GM21529 (cell line): ENCODE results near the gene GLP2R.

Experiments
- ATAC-seq: cut with Tn5 transposase; IDR thresholded peaks from one replicate; pipeline ENCODE4 v1.9.1; 2021; ENCODE audit not compliant: unreplicated experiment

GLP2R gene

GRCh38 chr17:9811537-9811936, 14.2 kb upstream of the GLP2R start:
- ATAC-seq, result no peak

GRCh38 chr17:9813166-9813565, 12.6 kb upstream of the GLP2R start:
- ATAC-seq, result no peak

GRCh38 chr17:9814337-9814945, 11.3 kb upstream of the GLP2R start:
- no peak for ATAC-seq

DNA sequence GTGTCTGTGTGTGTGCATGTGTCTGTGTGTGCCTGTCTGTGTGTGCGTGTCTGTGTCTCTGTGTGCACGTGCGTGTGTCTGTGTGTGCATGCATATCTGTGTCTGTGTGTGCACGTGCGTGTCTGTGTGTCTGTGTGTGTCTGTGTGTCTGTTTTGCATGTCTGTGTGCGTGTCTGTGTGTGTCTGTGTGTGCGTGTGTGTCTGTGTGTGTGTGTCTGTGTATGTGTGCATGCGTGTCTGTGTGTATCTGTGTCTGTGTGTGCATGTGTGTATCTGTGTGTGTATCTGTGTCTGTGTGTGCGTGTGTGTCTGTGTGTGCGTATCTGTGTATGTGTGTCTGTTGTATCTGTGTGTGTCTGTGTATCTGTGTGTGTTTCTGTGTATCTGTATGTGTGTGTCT, 9.3 kb upstream of the GLP2R start:
- no peak for ATAC-seq

GRCh38 chr17:9817086-9817485, 8.6 kb upstream of the GLP2R start:
- no peak for ATAC-seq

GRCh38 chr17:9818760-9819159, 7.0 kb upstream of the GLP2R start:
- ATAC-seq, result no peak

DNA sequence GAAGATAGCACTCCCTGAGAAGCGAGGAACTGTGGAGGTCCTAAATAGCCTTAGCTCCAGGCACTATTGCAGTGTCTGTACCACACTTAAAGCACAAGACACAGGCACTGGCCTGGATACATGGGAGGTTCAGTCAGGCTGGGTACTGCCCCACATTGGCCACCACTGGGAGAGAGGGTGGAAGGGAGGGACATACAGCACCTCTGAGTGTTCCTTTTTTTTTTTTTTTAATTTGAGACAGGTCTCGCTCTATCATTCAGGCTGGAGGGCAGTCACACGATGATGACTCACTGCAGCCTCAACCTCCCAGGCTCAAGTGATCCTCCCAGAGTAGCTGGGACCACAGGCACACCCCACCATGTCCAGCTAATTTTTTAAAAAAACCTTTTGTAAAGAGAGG, 5.3 kb upstream of the GLP2R start:
- no peak for ATAC-seq

DNA sequence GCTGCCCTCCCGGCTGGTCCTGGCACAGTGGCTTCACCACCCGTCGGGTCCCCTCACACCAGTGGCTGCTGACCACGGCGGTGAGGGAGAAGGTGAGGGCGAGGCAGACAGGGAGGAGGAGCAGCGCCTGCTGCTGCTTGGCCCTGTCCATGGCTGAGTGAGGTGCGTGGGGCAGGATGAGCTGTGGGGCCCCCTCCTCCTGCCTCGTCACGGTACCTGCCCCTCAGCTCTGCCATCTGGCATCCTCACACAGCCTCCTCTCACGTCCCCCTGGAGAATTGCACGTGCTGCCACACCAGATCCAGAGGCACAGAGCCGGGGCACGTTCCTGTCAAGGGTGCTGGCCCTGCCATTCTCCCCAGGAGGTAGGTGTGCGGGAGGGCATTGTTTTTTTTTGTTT, 3.8 kb upstream of the GLP2R start, which contains the start of gene GSG1L2:
Gene GSG1L2, minus strand, starts transcription at position 159 of the 400 bp plus-strand sequence. Its CDS starts 8 bp downstream, at position 151.
- ATAC-seq, result no peak

- ATAC-seq, result no peak
These were observed 1.6 kb upstream of the GLP2R start for GRCh38 chr17:9824094-9824493.

- no peak for ATAC-seq
These were observed 856 bp upstream of the GLP2R start for GRCh38 chr17:9824797-9825338.

- no peak for ATAC-seq
These were observed 2.9 kb downstream of the GLP2R start for GRCh38 chr17:9828296-9829295.

GRCh38 chr17:9829343-9829742, 3.6 kb downstream of the GLP2R start:
- no peak for ATAC-seq

GRCh38 chr17:9830711-9831110, 5.0 kb downstream of the GLP2R start:
- no peak for ATAC-seq

DNA sequence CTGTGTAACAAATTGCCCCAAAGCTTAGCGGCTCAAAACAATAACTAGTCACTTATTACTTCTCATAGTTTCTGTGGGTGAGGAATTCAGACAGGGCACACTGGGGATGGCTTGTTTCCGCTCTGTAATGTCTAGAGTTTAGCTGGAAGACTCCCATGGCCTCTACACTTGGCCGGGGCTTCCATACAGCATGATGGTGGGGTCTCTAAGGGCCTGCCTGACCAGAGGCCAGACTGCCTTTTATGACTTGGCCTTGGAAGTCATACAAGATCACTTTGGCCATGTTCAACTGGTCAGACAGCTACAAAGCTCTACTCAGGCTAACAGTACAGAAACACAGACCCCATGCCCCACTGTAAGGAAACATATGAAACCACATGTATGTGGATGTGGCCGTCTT, 8.2 kb downstream of the GLP2R start:
- no peak for ATAC-seq

GRCh38 chr17:9837551-9838471, 12.1 kb downstream of the GLP2R start:
- ATAC-seq, result no peak

DNA sequence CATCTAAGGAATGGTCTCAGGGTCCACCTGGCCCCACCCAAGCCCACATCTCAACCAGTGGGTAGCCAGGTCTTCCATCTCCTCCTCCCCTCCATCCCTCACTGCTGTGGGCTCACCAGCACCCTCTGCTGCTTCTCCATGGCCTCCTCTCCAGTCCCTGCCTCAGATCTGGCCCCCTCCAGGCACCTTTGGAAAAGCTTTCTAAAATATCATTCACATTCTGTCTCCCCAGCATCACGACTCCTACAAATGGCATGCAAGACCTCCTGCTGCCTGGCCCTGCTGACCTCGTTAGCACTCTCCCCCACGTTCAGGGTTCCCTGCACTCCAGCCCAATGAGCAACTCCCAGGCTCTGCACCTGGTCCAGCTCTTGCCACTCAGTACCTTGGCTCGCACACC, 13.7 kb downstream of the GLP2R start:
- ATAC-seq, result no peak

DNA sequence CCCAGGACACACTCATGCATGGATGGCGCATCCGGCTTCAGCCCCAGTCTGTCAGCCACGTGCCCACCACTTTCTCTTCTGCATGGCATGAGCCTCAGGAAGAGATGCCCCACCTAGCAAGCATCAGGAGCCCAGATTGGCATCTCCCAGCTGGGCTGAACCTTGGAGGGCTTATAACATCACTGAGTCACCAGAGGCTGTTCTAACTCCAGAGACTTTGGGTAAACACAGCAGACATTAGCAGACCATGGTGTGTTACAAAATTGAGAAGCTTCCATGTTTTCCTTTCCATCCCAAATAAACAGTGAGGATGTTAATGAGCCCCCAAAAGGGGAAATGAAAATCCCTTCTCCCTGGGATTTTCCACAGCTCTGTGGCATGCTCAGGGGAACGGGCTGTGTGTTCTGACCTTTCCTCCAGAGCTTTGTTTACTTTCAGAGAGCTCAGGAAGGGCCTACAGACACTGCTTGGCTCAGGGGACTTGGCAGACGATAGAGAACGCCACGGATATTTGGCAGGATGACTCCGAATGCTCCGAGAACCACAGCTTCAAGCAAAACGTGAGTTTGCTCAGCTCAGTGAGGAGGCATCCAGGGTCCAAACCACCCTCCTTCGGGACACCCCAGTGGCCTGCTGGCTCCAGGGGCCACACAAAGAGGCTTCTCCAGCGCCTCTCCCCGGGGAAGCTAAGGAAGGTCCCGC, 16.5 kb downstream of the GLP2R start:
- ATAC-seq, result no peak

DNA sequence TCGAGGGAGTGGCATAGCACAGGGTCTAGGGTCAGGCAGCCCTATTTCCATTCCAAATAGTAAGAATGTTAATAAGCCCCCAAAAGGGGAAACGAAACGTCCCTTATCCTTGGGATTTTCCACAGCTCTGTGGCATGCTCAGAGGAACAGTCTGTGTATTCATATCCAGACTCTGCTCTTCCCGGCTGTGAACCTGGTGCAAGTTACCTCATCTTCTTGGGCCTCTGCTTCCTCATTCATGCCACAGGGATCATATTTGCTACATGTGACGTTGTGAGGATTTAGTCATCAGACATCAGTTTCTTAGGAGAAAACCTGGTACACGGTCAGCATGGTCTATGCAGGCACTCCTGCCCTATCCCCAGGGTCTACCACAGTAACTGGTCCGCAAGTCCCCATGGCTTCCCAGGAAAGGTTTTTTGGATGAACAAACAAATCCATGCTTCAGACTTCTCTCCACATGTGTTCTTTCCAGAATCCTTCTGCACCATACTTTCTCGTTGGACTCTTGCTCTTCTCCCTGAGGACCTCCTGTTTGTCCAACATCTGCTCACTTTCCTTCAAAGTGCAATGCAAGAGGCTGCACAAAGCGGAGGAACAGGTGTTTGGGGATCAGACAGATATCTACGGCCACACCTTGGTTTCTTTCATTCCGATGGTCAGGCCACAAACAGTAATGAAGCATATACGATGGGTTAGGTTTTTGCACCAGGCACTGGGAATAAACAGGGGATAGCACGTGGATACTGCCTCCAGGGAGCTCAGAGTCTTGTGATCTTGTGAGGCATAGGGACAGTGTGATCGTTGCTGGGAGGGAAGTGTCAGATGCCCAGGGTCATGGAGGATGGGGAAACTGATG, 17.7 kb downstream of the GLP2R start:
- no peak for ATAC-seq

DNA sequence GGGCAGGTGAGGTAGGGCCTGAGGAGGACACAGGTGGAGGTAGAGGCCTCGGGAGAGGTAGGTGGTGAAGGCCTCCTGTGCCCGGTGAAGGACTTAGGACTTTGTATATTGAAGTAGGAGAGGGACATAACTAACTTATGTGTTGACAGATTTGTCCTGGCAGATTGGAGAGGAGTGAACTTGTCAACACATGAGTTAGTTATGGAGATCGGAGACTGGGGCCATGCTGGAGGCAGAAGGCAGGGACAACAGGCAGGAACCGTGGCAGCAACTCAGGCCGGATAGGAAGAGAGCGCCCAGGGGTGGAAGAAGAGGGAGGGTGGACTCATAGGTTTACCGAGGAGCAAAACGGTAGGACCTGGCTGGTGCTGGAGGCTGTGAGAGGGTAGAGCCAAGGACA, 18.4 kb downstream of the GLP2R start:
- no peak for ATAC-seq
